Fibroblast of pulmonary artery (primary cell): ENCODE measurements around the gene UBQLN1.
"Not testable (repeated sequence)": the region's sequence is repeated elsewhere in the genome, so short reads cannot be mapped to it uniquely, and the experiment has no call there.

Experiments used
- DNase-seq: peaks from one replicate; pipeline ENCODE4 v3.0.0-alpha.2; 2010; ENCODE audit warnings: low read depth
- H3K4me3 ChIP-seq: replicated peaks from 2 replicates; pipeline ENCODE4 v1.5.1; 2011; ENCODE audit warnings: low read depth, mild to moderate bottlenecking, control low read depth, low read length, moderate library complexity
- TF ChIP-seq, protein P1 (sequence below): IDR thresholded peaks from 2 replicates; pipeline ENCODE4 v1.5.1; 2011; ENCODE audit warnings: mild to moderate bottlenecking, control low read depth, low read length, inconsistent platforms; ENCODE audit errors: missing control alignments

The UBQLN1 gene

DNA sequence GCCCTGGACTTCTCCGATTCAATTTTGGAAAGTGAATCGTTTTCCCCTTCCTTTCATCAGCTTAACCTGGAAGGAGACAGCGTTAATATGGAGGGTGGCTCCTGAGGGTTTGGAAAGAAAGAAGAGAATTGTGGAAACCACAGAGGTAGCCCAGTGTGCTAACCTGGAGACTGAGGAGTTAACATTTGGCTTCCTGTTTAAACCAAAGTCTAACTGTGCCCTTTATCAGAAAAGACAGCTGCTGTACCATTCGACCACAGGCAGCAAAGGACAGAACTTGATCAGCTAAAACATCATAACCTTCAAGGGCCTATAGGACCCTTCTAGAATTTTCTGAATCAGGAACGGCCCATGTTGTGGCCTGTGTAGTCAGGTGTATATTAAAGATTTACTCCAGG lies 84.1 kb downstream of the UBQLN1 start:
- TF ChIP-seq, protein P1, sequence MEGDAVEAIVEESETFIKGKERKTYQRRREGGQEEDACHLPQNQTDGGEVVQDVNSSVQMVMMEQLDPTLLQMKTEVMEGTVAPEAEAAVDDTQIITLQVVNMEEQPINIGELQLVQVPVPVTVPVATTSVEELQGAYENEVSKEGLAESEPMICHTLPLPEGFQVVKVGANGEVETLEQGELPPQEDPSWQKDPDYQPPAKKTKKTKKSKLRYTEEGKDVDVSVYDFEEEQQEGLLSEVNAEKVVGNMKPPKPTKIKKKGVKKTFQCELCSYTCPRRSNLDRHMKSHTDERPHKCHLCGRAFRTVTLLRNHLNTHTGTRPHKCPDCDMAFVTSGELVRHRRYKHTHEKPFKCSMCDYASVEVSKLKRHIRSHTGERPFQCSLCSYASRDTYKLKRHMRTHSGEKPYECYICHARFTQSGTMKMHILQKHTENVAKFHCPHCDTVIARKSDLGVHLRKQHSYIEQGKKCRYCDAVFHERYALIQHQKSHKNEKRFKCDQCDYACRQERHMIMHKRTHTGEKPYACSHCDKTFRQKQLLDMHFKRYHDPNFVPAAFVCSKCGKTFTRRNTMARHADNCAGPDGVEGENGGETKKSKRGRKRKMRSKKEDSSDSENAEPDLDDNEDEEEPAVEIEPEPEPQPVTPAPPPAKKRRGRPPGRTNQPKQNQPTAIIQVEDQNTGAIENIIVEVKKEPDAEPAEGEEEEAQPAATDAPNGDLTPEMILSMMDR: no peak
- no peak for DNase-seq
- H3K4me3 ChIP-seq: peak overlapping the region; percentile 68

DNA sequence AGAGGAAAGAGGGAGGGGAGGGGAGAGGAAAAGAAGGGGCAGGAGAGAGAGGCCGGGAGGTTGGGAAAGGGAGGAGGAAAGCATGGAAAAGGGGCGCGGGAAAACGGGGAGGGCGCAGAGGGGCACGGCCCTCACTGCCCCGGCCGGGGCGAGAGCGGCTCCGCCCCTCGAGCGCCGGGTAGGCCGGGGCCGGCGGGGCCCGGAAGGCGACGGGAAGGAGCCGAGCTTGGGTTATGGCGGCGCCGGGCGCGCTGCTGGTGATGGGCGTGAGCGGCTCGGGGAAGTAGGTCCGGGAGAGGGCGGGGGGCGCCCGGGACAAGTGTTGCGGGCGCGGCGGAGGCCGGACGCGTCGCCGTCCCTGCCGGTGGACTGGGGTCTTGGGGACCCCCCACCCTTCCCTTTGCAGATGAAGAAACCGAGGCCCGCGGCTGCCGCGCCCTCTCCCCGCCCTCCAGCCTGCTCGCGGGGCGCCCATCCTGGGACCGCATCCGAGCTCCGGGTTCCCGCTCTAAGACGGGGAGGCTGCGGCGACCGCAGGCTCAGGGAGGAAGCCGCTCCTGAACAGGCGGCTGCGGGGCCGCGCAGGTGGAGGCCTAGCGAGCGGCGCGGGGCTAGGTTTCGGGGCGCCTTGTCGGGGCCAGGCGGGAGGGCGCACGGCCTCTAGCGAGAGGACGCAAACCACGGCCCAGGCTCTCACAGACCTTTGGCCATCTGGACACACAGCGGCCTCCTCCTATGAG lies 84.6 kb downstream of the UBQLN1 start, which contains the start of gene IDNK:
Gene IDNK, plus strand, starts transcription at position 205 of the 740 bp plus-strand sequence. Its CDS starts 29 bp downstream, at position 234.
- TF ChIP-seq, protein P1: no peak
- DNase-seq: peak; percentile 36
- H3K4me3 ChIP-seq: peak within 1 kb of the TSS; percentile 68

DNA sequence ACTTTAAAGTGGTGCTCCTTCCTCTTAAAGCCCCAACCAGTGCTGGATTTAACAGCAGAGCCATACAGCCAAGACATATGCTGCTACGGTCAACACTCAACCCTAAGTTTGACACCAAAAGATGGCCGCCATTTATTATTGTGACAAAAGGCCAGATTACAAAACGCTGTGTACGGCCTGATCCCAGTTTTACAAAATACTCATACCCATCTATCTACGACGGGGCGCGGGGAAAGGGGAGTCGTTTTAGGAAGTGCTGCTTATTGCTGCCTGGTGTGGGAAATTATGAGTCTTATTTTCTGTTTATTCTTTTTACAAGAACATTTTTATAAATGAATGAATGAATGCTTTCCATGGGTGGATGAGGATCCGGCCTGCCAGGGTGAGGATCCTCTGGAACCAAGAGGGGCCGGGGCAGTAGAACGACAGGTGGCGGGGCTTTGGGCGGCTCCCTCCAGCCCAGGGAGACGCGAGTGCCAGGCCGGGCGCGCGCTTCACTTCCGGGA lies 85.3 kb downstream of the UBQLN1 start:
- TF ChIP-seq, protein P1: no peak
- no peak for DNase-seq
- peak overlapping the region; percentile 68 for H3K4me3 ChIP-seq

DNA sequence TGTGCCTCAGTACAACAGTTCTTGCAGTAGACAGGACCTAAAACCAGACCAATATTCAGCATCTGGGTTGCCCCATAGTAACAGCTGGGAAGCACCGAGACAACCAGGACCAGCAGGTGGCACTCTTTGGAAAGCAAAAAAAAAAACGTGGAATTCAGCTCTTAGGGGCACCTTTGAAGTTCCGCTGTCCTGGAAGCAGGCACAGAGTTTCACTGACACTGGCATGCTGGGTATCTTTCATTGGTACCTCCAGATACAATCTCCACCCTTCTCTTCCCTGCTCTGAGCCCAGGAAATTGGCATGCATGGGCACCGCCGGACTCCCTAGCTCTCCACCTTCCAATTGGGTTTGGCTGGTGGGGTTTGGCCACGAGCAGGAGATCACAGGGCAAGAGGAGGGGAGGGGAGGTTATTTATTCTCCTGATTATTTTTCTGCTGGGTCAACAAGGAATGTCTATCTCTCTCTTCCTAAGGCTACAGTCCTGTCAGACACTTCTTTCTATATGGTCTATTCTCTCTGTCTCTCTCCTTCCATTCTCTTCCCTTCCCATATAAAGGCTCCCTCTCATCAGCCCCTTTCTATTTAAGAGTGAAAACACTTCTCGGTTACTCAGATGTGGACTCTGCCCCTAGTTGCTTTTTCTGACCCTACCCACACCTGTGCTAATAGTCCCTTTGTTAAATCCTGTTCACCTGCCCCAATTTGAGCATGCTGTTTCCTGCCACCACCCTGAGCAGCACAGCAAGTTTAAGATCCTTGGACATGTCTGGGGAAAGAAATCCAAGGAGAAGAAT lies 86.7 kb downstream of the UBQLN1 start:
- TF ChIP-seq, protein P1: peak; percentile 83
- no peak overlapping the region for H3K4me3 ChIP-seq
- DNase-seq: peak; percentile 69

DNA sequence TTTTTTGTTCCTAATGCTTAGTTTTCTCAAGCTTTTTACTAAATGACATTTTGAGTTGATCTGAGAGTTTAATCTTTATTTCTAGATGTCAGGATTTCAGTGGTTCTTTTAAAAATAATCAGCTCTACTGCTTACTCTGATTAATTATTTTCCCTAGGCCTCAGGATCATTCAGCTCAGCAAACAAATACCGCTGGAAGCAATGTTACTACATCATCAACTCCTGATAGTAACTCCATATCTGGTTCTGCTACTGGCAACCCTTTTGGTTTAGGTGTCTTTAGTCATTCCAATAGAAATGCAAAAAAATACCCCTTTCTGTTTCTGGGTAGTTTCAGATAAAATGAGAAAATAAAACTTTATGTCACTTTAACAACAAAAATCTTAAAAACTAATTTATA lies 90.5 kb downstream of the UBQLN1 start:
- TF ChIP-seq, protein P1: no peak
- DNase-seq: no peak
- no peak overlapping the region for H3K4me3 ChIP-seq

DNA sequence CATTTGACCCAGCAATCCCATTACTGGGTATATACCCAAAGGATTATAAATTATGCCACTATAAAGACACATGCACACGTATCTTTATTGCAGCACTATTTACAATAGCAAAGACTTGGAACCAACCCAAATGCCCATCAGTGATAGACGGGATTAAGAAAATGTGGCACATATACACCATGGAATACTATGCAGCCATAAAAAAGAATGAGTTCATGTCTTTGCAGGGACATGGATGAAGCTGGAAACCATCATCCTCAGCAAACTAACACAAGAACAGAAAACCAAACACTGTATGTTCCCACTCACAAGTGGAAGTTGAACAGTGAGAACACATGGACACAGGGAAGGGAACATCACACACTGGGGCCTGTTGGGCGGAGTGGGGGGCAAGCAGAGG lies 94.5 kb downstream of the UBQLN1 start:
- not testable (repeated sequence) for H3K4me3 ChIP-seq, DNase-seq
